HG03521 (cell line): ENCODE measurements around the gene LRRC3.
"Not testable (repeated sequence)": the region's sequence is repeated elsewhere in the genome, so short reads cannot be mapped to it uniquely, and the experiment has no call there.

Experiments
- ATAC-seq: cut with Tn5 transposase; IDR thresholded peaks from one replicate; pipeline ENCODE4 v1.9.1; 2021; ENCODE audit warnings: mild to moderate bottlenecking, moderate library complexity; ENCODE audit not compliant: unreplicated experiment

The LRRC3 gene, protein sequence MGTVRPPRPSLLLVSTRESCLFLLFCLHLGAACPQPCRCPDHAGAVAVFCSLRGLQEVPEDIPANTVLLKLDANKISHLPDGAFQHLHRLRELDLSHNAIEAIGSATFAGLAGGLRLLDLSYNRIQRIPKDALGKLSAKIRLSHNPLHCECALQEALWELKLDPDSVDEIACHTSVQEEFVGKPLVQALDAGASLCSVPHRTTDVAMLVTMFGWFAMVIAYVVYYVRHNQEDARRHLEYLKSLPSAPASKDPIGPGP

DNA sequence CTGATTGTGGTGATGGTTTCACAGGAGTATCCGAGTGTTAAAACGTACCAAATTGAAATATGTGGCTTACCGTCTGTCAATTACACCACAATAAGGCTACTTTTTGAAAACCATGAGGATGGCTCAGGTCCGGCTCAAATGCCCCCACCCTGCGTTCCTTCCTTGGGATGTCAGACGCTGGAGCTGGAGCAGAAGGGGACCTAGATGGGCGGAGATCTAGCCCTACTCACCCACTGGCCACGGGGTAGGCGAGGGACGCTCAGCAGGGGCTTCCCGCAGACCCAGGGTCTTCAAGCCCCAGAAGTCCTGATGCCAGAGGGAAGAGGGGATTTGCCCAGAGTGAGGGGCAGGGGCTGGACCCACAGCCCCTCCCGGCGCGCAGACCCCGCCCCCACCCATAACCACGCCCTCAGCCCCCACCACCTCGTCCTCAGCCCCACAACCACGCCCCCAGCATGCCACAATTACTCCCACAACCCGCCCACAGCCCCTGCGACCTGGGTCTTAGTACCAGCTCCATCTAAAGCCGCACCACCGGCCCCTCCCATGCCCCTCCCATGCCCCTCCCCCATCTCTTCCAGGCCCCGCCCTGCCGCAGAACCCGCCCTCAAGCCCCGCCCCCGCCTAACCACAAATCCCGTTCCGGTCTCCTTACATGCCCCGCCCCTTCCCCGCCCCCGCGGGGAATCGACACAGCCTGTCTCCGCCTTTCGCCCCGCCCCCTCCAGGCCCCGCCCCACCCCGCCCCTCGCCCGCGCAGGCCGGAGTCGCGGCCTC lies at the start of gene LRRC3:
Gene LRRC3, plus strand, starts transcription at position 764 of the 777 bp plus-strand sequence. CDS start 1,135 bp downstream, outside the sequence.
- ATAC-seq: no peak

DNA sequence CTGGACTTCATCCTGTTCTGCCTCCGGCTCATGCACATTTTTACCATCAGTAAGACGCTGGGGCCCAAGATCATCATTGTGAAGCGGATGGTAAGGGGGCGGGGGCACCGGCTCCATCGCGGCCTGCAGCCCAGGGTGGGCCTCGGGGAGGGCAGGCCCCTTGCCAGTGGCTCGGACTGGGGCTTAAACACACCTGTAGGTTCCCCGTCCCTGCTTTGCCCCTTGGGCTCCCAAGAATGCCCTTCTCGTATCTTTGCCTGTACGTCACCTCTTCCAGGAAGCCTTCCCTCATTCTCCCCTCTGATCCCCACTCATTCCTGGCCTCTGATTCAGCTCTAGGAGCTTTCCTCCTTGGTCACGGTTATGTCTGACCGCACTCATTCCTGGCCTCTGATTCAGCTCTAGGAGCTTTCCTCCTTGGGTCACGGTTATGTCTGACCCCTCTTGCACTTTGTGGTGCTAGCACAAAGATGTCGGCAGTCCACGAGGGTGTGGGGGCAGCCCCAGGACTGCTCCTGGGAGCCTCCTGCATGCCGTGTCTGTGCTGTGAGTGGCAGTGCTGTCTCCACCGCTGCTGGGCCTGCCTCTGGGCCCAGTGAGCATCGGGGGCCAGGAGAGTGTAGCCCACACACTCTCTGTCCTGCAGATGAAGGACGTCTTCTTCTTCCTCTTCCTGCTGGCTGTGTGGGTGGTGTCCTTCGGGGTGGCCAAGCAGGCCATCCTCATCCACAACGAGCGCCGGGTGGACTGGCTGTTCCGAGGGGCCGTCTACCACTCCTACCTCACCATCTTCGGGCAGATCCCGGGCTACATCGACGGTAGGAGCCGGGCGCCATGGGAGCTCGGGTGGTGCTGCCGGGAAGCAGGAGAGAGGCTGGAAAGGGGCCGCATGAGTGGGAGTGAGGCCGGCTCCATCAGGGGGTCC lies 49.1 kb upstream of the LRRC3 start:
- no peak for ATAC-seq

DNA sequence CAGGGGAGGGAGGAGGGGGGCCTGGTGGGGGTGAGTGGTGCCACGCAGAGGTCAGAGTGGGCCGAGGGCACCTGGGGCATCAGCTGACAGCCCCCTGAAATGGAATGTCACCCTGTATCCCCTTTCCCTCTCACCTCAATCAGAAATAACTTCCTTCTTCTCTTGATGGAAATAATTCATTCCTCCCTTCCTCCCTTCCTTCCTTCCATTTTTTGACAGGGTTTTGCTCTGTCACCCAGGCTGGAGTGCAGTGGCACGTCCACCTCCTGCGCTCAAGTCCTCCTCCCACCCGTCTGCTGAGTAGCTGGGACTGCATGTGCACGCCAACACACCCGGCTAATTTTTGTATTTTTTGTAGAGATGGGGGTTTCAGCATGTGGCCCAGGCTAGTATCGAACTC lies 48.4 kb upstream of the LRRC3 start:
- no peak for ATAC-seq

DNA sequence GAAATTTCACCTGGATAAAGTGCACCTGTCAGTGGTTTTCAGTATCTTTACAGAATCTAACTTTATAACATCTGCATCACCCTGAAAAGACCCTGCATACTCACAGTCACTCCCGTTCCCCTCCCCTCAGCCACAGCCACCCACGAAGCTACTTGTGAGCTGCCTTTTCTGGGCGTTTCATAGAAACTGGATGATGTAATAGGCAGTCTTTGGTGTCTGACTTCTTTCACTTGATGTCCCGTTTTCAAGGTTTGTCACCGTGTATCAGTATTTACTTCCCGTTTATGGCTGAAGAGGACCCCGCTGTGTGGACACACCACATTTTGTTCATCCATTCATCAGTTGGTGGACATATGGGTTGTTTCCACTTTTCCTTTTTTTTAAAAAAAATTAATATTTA lies 47.8 kb upstream of the LRRC3 start:
- no peak for ATAC-seq

DNA sequence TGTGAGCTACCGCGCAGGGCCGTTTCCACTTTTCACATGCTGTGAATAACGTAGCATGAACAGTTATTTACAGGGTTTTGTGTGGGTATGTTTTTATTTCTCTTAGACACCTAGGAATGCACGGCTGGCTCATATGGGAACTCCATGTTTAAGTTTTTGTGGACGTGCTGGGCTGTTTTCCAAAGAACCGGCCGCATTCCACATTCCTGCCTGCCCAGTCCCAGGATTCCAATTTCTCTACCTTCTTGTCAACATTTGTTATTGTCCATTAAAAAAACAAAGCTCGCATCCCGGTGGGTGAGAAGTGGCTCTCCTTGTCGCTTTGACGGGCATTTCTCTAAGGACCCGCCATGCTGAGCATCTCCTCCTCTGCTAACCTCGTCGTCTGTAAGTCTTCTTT lies 47.1 kb upstream of the LRRC3 start:
- ATAC-seq: no peak

DNA sequence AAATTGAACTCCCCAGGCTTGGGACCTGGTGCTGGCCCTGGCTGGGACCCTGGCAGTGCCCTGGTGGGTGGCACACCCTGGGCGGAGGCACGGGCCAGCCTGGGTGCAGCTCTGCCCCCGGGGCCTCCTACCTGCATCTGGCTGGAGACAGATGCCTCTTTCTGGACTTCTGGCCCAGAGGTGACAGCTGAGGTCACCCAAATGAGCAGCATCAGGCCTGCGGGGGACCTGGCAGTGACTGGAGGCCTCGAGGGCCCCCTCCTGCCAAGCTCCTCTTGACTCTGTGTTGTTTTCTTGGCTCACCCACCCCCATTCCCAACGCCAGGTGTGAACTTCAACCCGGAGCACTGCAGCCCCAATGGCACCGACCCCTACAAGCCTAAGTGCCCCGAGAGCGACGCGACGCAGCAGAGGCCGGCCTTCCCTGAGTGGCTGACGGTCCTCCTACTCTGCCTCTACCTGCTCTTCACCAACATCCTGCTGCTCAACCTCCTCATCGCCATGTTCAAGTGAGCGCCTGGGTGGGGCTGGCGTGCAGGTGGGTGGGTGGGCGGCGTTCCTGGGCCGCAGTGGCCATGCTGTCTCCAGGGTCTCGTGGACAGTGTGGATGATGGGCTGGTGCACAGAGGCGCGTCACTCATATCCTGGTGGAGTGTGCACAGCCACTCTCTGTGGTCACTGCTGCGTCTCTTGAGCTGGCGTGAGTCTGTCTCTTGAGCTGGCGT lies 41.6 kb upstream of the LRRC3 start:
- ATAC-seq: no peak

DNA sequence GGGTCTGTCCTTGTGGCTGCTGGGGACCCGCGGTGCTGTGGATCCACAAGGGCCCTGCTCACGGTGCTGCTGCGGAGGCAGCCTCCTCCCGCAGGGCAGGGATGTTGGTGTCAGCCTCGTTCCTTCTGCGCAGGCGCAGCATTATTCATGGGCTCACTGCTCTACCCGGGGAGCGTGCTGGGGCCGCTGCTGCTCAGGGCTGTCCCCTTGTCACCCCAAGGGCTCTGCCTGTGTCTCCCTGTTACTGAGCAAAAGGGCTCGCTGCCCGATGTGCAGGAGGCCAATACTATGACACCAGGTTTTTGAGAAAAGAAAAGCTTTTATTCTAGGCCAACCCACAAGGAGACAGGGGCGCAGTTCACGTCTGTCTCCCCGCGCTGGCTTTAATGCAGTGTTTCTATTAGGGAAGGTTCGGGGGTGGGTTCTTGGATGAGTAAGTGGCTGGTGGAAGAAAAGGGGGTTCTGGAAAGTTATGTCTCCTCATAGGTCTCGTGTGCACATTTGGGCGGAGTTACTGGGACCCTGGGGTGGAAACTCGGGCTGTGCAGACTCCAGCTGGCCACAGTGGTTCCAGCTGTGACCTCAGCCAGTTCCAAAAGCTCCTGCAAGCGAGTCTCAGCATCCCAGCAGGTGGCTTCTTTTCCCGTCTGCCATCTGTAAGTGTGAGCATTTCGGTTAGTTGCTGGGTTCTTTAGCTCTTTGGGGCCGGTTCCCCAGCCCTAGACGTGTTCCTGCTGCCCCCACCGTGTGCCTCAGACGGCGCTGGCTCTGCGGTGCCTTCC lies 40.8 kb upstream of the LRRC3 start:
- ATAC-seq: no peak

DNA sequence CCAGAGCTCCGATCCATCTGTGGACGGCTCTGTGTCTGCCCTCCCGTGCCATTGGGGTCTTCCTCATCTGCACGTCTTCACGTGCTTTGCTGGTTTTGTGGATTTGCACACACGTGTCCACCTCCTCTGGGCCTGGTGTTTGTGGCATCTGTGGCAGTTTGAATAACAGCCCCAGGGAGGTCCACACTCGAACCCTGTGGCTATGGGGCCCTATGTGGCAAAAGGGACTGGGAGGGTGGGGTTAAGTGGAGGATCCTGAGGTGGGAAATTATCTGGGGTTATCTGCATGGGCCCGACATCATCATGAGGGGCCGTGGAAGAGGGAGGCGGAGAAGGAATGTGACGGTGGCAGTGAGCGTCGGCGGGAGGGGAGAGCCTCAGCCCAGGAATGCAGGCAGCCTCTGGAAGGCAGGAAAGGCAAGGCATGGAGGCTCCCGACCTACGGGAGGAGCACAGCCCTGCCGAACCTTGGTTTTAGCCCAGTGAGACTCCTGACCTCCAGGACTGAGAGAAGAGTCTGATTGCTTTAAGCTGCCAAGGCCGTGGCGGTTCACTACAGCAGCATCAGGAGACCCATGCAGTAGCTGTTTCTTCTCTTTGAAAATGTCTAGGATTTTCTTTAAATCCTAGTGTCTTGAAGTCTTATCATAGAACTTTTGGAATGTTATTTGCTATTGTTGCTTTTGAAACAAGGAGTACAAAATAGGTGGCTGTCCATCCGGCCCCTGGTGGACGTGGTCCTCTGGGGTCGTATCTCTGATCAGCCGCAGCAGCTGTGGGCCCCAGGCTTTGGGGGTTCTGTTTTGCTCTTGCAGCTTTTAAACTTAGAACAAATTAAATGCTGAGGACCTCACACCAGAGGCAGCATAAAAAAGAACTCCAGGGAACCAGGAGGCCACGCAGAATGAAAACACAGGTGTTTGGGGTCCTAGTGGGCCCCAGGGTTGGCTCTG lies 40.0 kb upstream of the LRRC3 start:
- ATAC-seq: no peak

DNA sequence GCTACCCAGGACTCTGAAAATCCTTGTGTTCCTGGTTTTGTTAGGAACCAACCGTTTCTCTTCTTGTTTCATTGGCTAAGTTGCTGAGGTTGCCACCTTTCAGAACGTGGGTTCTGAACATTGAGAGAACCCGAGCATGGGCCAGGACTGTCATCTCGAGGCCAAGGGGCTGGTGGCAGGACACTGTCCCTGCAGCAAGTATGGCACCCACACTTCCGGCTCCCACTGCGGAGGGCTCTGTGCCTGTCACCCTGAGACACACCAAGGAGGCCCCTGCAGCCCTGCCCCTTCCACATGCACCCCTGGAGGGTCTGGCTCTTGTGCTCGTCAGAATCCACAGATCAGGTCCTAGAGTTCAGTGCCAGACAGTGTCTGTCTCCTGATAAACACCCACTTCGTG lies 39.1 kb upstream of the LRRC3 start:
- no peak for ATAC-seq

DNA sequence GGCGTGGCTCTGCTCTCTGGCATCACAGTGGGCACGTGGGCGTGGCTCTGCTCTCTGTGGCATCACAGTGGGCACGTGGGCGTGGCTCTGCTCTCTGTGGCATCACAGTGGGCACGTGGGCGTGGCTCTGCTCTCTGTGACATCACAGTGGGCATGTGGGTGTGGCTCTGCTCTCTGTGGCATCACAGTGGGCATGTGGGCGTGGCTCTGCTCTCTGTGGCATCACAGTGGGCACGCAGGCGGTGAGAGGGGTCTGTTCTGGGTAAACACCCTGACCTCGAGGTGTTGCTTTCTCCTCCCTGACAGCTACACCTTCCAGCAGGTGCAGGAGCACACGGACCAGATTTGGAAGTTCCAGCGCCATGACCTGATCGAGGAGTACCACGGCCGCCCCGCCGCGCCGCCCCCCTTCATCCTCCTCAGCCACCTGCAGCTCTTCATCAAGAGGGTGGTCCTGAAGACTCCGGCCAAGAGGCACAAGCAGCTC lies 37.6 kb upstream of the LRRC3 start:
- not testable (repeated sequence) for ATAC-seq

DNA sequence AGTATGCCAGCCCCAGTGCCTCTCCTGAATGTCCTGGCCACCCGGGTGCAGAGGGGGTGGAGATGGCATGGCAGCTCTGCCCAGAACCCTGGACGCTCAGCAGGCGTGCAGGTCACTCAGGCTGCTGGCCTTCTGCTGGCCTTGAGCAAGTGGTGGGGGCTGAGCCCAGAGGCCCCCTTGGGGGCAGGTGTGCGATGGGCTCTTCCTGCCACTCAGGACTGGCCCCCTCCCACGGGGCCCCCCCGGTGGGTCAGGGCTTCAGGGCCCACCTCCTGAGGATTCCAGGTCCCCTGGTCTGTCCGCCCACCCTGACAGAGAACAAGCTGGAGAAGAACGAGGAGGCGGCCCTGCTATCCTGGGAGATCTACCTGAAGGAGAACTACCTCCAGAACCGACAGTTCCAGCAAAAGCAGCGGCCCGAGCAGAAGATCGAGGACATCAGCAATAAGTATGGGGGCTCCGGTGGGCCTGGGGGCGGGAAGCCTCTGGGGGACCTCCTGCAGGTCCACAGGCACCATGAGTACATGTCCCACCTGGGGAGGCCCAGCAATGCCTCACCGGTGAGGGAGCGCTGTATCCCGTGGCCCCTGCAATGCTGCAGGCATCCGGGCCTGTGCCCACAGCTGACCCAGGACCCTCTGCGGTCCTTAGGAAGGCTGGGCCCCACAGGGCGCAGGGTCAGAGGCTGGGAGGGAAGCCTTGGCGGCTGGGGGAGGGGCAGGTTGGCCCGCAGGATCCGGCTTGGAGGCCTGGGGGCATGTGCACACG lies 37.0 kb upstream of the LRRC3 start:
- ATAC-seq: no peak

DNA sequence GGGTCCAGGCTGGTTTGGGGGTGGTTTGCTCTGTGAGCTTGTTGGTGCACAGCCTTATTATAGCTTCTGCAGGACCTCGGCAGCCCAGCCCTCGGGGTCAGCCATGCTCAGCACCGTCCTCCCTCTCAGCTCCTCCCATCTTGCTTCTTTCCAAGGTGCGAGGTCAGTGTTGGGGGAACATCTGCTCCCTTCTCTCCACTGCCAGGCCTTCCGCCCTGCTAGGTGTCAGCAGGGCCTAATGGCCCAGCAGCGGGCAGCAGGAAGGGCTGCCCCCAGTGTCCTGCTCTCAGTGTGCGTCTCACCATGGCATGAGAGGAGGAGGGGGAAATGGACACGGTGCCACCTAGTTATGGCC lies 36.5 kb upstream of the LRRC3 start:
- ATAC-seq: no peak

DNA sequence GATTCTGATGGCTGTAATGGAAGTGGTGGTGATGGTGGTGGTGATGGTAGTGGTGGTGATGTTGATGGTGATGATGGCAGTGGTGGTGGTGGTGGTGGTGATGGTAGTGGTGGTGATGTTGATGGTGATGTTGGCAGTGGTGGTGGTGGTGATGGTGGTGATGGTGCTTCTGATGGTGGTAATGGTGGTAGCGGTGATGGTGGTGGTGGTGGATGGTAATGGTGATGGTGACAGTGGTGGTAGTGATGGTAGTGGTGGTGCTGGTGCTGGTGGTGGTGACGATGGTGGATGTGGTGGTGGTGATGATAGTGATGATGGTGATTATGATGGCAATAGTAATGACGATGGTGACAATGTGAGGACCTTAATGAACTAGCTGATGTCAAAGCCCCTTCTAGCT lies 35.6 kb upstream of the LRRC3 start:
- no peak for ATAC-seq

DNA sequence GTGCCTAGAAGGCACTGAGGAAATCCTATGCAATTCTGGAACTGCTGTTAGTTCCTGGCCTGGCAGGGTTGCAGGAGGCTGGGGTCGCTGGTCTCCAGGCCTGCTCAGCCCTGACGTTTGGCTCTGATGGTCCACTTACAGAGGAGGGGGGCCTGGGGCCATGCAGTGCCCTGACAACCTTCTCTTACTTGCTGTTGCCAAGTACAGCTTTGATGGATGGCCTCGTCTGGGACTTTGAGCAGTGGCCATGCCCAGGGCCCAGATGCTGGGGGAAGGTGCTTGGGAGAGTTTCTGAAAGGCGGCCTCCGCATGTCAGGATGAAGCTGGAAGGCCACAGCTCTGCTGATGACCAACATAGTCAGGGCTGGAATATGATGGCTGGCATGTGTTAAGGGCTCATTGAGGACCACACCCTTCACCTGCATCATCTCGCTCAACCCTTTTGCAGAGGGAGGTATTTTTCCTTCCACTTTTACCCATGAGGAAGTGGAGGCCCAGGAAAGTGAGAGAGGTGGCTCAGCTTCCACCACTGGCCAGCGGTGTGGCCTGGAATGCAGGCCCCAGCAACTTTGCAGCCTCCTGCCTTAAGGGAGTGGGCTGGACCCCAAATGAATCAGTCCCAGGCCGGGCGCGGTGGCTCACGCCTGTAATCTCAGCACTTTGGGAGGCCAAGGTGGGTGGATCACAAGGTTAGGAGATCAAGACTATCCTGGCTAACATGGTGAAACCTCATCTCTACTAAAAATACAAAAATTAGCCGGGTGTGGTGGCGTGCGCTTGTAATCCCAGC lies 34.7 kb upstream of the LRRC3 start:
- ATAC-seq: no peak

DNA sequence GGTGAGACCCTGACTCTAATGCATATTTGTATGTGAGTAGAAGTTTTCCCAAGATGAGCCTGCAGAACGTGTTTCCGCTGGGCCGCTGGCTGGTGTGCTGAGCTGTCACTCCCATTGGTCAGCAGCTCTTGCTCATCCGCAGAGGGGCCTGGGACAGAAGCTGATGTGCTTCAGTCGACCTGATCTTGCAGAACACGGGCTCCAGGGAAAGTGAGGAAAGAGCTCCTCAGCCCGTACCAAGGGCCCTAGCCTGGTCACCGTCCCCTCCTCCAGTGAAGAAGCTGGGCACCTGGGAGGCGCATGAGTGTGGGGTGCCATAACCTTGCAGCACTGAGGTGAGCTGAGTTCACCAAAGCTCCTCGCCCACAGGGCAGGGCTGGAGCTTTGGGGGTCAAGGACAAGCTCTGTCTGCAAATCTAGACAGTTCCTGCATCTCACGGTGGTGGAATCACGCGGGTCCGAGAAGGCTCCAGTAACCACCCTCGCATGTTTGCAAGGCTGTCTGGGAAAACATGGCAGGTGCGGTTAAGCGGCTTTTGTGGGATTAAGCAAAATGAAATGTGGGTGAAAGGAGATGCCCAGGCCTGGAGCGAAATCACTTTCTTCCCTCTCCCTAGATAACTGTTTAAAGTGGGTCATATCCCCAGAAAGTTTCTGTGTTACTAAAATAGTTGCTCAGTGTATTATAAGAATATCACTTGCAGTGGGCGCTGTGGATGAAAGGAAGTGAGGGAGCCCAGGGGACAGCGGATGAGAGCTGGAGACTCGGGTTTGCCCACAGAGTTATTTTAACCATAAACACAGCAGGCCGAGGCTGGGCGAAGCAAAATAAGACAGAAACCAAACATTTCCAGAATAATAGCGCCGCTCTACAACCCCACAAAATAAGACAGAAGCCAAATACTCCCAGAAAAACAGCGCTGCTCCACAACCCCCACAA lies 33.1 kb upstream of the LRRC3 start:
- no peak for ATAC-seq

DNA sequence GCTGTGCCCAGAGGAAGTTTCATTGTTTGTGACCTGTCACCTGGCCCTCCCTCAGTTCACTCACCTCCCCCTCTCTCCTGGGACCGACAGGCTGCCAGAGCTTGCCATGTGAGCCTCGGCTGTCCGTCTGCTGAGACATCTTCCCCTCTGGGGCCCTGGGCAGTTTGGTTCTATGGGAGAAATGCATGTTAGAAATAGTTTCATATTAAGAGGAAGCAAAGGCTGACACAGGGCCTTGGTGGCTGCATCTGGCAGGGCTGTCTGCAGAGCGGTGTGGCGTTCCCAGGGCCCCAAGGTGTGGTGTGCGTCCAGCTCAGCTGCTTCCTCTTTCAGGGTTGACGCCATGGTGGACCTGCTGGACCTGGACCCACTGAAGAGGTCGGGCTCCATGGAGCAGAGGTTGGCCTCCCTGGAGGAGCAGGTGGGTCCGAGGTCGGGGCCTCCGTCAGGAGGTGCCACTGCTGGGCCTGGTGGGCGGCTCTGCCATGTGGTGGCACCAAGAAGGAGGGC lies 31.9 kb upstream of the LRRC3 start:
- no peak for ATAC-seq
